H1 (cell line): ENCODE measurements around the gene TWF2. TPM values are rescaled to one million over a fixed set of nuclear protein-coding genes. Genes with fewer than 3 reads are reported as not detected.

Experiments used
- CTCF ChIA-PET: fragments of 300-600 bp; sonication (Branson Sonifier 250); formaldehyde crosslinking; loops from one replicate; lab custom pipeline; 2021; ENCODE audit not compliant: partially characterized antibody; lab: Charles Lee
- POLR2A ChIA-PET: fragments of 300-600 bp; sonication (Branson Sonifier 250); formaldehyde crosslinking; loops from one replicate; lab custom pipeline; 2021; ENCODE audit warnings: inconsistent platforms; ENCODE audit not compliant: partially characterized antibody; lab: Charles Lee
- DNase-seq, 2 experiments: peaks; one replicate each; pipeline versions ENCODE4 v3.0.0 to v3.0.0-alpha.2; 2010 to 2022; ENCODE audit warnings: low spot score in 2 of 2, low read depth in 1 of 2, mixed read lengths in 1 of 2
- FAIRE-seq: peaks from 2 replicates; lab custom pipeline; 2011; peaks lifted over from hg19 to GRCh38; lab: Jason Lieb, UNC
- H2AFZ ChIP-seq: 2 replicates; pipeline ENCODE4 v1.8.1; 2012; ENCODE audit warnings: low read length, inconsistent platforms
- H2AK5ac ChIP-seq: 2 replicates; pipeline ENCODE4 v1.6.1; 2013; ENCODE audit warnings: low read depth, low read length
- H2BK120ac ChIP-seq: replicated peaks from 2 replicates; pipeline ENCODE3; 2013; ENCODE audit warnings: low read depth, low read length, inconsistent platforms
- H2BK12ac ChIP-seq: 2 replicates; pipeline ENCODE4 v1.6.1; 2013; ENCODE audit warnings: low read depth, low read length
- H2BK15ac ChIP-seq: 2 replicates; pipeline ENCODE4 v1.6.1; 2013; ENCODE audit warnings: low read length
- H2BK20ac ChIP-seq: 2 replicates; pipeline ENCODE4 v1.6.1; 2013; ENCODE audit warnings: low read length
- H2BK5ac ChIP-seq: 2 replicates; pipeline ENCODE4 v1.6.1; 2013; ENCODE audit warnings: low read depth, low read length
- H3K14ac ChIP-seq: 2 replicates; pipeline ENCODE4 v1.6.1; 2013; ENCODE audit warnings: inconsistent platforms; ENCODE audit not compliant: insufficient read length
- H3K18ac ChIP-seq: 2 replicates; pipeline ENCODE4 v1.6.1; 2013; ENCODE audit warnings: low read length; ENCODE audit errors: extremely low read depth
- H3K23ac ChIP-seq: 2 replicates; pipeline ENCODE4 v1.6.1; 2013; ENCODE audit warnings: inconsistent platforms; ENCODE audit not compliant: insufficient read length
- H3K23me2 ChIP-seq: 2 replicates; pipeline ENCODE4 v1.6.1; 2013; ENCODE audit warnings: low read depth, low read length
- H3K27ac ChIP-seq: 2 replicates; pipeline ENCODE4 v1.6.1; 2011; ENCODE audit warnings: low read depth, low read length, inconsistent platforms
- H3K27me3 ChIP-seq, 4 experiments: replicated peaks in 1 of 4; 1 replicate in 1 of 4; 2 replicates in 3 of 4; pipeline versions ENCODE4 v1.6.1 to v1.8.1; 2011 to 2013; ENCODE audit warnings: low read length in 3 of 4, mild to moderate bottlenecking in 3 of 4, inconsistent platforms in 2 of 4, mixed read lengths in 2 of 4, moderate library complexity in 1 of 4; ENCODE audit not compliant: control insufficient read depth in 3 of 4, insufficient read depth in 3 of 4; ENCODE audit errors: extremely low read depth in 1 of 4
- H3K36me3 ChIP-seq, 4 experiments: 2 replicates each; pipeline versions ENCODE4 v1.6.1 to v1.8.1; 2011 to 2013; ENCODE audit warnings: mild to moderate bottlenecking in 4 of 4, low read length in 3 of 4, moderate library complexity in 2 of 4, control low read depth in 1 of 4, inconsistent platforms in 1 of 4; ENCODE audit not compliant: insufficient read depth in 4 of 4, control insufficient read depth in 2 of 4
- H3K4ac ChIP-seq: replicated peaks from 2 replicates; pipeline ENCODE3; 2013; ENCODE audit warnings: low read length, low read depth, mixed read lengths, inconsistent platforms; ENCODE audit not compliant: insufficient read length
- H3K4me1 ChIP-seq, 4 experiments: replicated peaks in 1 of 4; 1 replicate in 1 of 4; 2 replicates in 3 of 4; pipeline versions ENCODE4 v1.6.1 to v1.8.1; 2011 to 2013; ENCODE audit warnings: low read length in 3 of 4, inconsistent platforms in 2 of 4, mixed read lengths in 1 of 4; ENCODE audit not compliant: insufficient read depth in 4 of 4, control insufficient read depth in 3 of 4
- H3K4me2 ChIP-seq, 2 experiments: 2 replicates each; pipeline versions ENCODE4 v1.6.1 to v1.8.1; 2011 to 2013; ENCODE audit warnings: low read depth in 2 of 2, low read length in 2 of 2, control low read depth in 1 of 2, inconsistent platforms in 1 of 2, mild to moderate bottlenecking in 1 of 2; ENCODE audit not compliant: insufficient read depth in 1 of 2
- H3K4me3 ChIP-seq, 4 experiments: fragments of 200-600, 300-600 bp in 1 of 4; sonication (generic), shearing (Covaris generic), sonication (Bioruptor Twin) in 1 of 4; 2 replicates each; pipeline versions ENCODE4 v1.5.1 to v1.8.1; 2011 to 2016; ENCODE audit warnings: low read length in 4 of 4, low read depth in 3 of 4, control low read depth in 2 of 4, inconsistent platforms in 2 of 4, mild to moderate bottlenecking in 2 of 4, mixed read lengths in 1 of 4, moderate library complexity in 1 of 4; ENCODE audit not compliant: insufficient read depth in 2 of 4; ENCODE audit errors: extremely low read depth in 1 of 4
- H3K56ac ChIP-seq: replicated peaks from 2 replicates; pipeline ENCODE3; 2013; ENCODE audit warnings: low read depth, mild to moderate bottlenecking, mixed read lengths, low read length, inconsistent platforms; ENCODE audit not compliant: insufficient read length
- H3K79me1 ChIP-seq: 2 replicates; pipeline ENCODE4 v1.6.1; 2013; ENCODE audit warnings: low read depth, low read length, control low read depth
- H3K79me2 ChIP-seq, 2 experiments: 2 replicates each; pipeline versions ENCODE4 v1.6.1 to v1.8.1; 2012 to 2013; ENCODE audit warnings: low read length in 2 of 2, mild to moderate bottlenecking in 2 of 2, inconsistent platforms in 1 of 2; ENCODE audit not compliant: insufficient read depth in 2 of 2, control insufficient read depth in 1 of 2
- H3K9ac ChIP-seq, 4 experiments: replicated peaks in 1 of 4; 1 replicate in 1 of 4; 2 replicates in 3 of 4; pipeline versions ENCODE4 v1.6.1 to v1.8.1; 2011 to 2013; ENCODE audit warnings: low read depth in 3 of 4, low read length in 3 of 4, control low read depth in 2 of 4, mild to moderate bottlenecking in 2 of 4, moderate library complexity in 2 of 4, inconsistent platforms in 1 of 4; ENCODE audit errors: extremely low read depth in 1 of 4
- H3K9me3 ChIP-seq, 2 experiments: 2 replicates each; pipeline versions ENCODE4 v1.6.1 to v1.8.1; 2012 to 2013; ENCODE audit warnings: mild to moderate bottlenecking in 2 of 2, moderate library complexity in 2 of 2, control low read depth in 1 of 2, inconsistent platforms in 1 of 2, low read depth in 1 of 2, low read length in 1 of 2, mixed read lengths in 1 of 2; ENCODE audit not compliant: insufficient read depth in 2 of 2
- H4K20me1 ChIP-seq, 2 experiments: replicated peaks in 1 of 2; 2 replicates each; pipeline versions ENCODE3 to v1.8.1; 2011 to 2013; ENCODE audit warnings: inconsistent platforms in 2 of 2, low read length in 2 of 2, mild to moderate bottlenecking in 1 of 2; ENCODE audit not compliant: insufficient read depth in 2 of 2, control insufficient read depth in 1 of 2
- H4K5ac ChIP-seq: 2 replicates; pipeline ENCODE4 v1.6.1; 2013; ENCODE audit warnings: low read length, low read depth, mixed read lengths, inconsistent platforms; ENCODE audit not compliant: insufficient read length
- H4K8ac ChIP-seq: 2 replicates; pipeline ENCODE4 v1.8.0; 2013; ENCODE audit warnings: mild to moderate bottlenecking, moderate library complexity, low read length, inconsistent platforms; ENCODE audit not compliant: insufficient read depth; ENCODE audit errors: extremely low read depth
- H4K91ac ChIP-seq: replicated peaks from 2 replicates; pipeline ENCODE3; 2013; ENCODE audit warnings: low read length, mixed read lengths, inconsistent platforms; ENCODE audit not compliant: insufficient read length
- BRCA1 ChIP-seq: IDR thresholded peaks from 2 replicates; pipeline ENCODE4 v1.6.1; 2012; ENCODE audit warnings: low read depth, low read length, improper control_type of control experiment
- CHD2 ChIP-seq: IDR thresholded peaks from 2 replicates; pipeline ENCODE4 v1.6.1; 2012; ENCODE audit warnings: low read length, improper control_type of control experiment
- CTBP2 ChIP-seq: IDR thresholded peaks from 2 replicates; pipeline ENCODE4 v1.7.0; 2011; ENCODE audit warnings: borderline replicate concordance, mild to moderate bottlenecking, moderate library complexity, mixed read lengths, low read length; ENCODE audit not compliant: insufficient read depth, insufficient read length
- HDAC2 ChIP-seq, 2 experiments: fragments of 300-600 bp in 1 of 2; sonication (generic) in 1 of 2; IDR thresholded peaks; 2 replicates each; pipeline ENCODE4 v1.6.1; 2011 to 2012; ENCODE audit warnings: low read depth in 2 of 2, low read length in 2 of 2, mild to moderate bottlenecking in 2 of 2, moderate library complexity in 2 of 2, borderline replicate concordance in 1 of 2, inconsistent platforms in 1 of 2
- JUN ChIP-seq: IDR thresholded peaks from 2 replicates; pipeline ENCODE4 v1.6.1; 2011; ENCODE audit warnings: low read depth, mild to moderate bottlenecking, improper control_type of control experiment, low read length
- KDM4A ChIP-seq: IDR thresholded peaks from one replicate; pipeline ENCODE4 v1.7.1; 2012; ENCODE audit warnings: low read depth, mild to moderate bottlenecking, moderate library complexity, low read length, inconsistent platforms; ENCODE audit not compliant: severe bottlenecking
- SP4 ChIP-seq: IDR thresholded peaks from 2 replicates; pipeline ENCODE4 v1.6.1; 2012; ENCODE audit warnings: low read length, inconsistent platforms
- TAF7 ChIP-seq: optimal IDR thresholded peaks from 2 replicates; pipeline ENCODE3; 2011; ENCODE audit warnings: low read depth, mild to moderate bottlenecking, inconsistent platforms, low read length, moderate library complexity, borderline replicate concordance
- ZNF274 ChIP-seq: IDR thresholded peaks from 2 replicates; pipeline ENCODE4 v1.7.0; 2012; ENCODE audit warnings: low read length, borderline replicate concordance; ENCODE audit errors: extremely low read depth
- WGBS, 2 experiments: shearing (Covaris generic) in 1 of 2; methylation state at CpG; one replicate each; pipeline versions ENCODE4 v1.1.6 to v1.1.7; 2013 to 2015; ENCODE audit warnings: low lambda C conversion rate in 2 of 2, mixed read lengths in 2 of 2, inconsistent platforms in 1 of 2, low coverage in 1 of 2, missing lambda C conversion rate in 1 of 2; ENCODE audit not compliant: insufficient replicate concordance in 2 of 2, insufficient coverage in 1 of 2, insufficient read length in 1 of 2; ENCODE audit errors: extremely low coverage in 1 of 2, missing lambda C conversion rate in 1 of 2; 5-methylcytosine and 5-hydroxymethylcytosine counted together
- polyA plus RNA-seq, 7 experiments: library from polyadenylated mRNA; depleted of rRNA in 3 of 7; stranded (reverse) in 5 of 7; unstranded in 2 of 7; fragments of >200 nt in 5 of 7; fragments of 200-250 nt in 2 of 7; gene quantifications; 1 replicate in 5 of 7; 2 replicates in 1 of 7; 4 replicates in 1 of 7; pipeline versions ENCODE4 v1.2.1 to v1.2.3, GENCODE V29; 2011 to 2013; ENCODE audit warnings: missing spikeins in 2 of 7, mixed read lengths in 2 of 7
- total RNA-seq: library from RNA; stranded (reverse); fragmentation: NEBNext Ultra II Directional; extraction: Animal tissue kit (Norgen Biotek cat#: 25700); gene quantifications from 2 replicates; pipeline ENCODE4 v1.2.1, GENCODE V29; 2021

TWF2 gene
- total and polyA plus RNA-seq, 2 of the 8 experiments (the other 6 are each of a cell fraction or from before 2014, with no cell fraction given) = 65.2 to 90.4 TPM

GRCh38 chr3:52218937-52219650 is 19.9 kb downstream of the TWF2 start:
- H2AFZ ChIP-seq = no peak overlapping the region
- H3K4me1 ChIP-seq = peaks cover 0 to 2% (median 0%) of the 10 kb centered on the region in 4 experiments; a peak in 2 of 7 replicates
- no peak overlapping the region for H3K23ac ChIP-seq
- no peaks in the 10 kb centered on the region for H4K20me1 ChIP-seq
- no peak overlapping the region for H3K56ac ChIP-seq
- no peak for FAIRE-seq
- H3K18ac ChIP-seq = no peak overlapping the region
- no peak overlapping the region for H4K91ac ChIP-seq
- H2BK5ac ChIP-seq = no peak overlapping the region
- H3K9ac ChIP-seq = no peak overlapping the region
- no peak overlapping the region for H3K4me3 ChIP-seq
- H2BK120ac ChIP-seq = no peak overlapping the region
- no peak overlapping the region for H3K4me2 ChIP-seq
- ChIA-PET POLR2A (interaction anchor here (0.8 to 2.4 kb wide), 5 partner anchors 13 to 223 kb away, joined by 3 to 7 read pairs (median 5); partner anchors contain the start of genes PPM1M and RPL29), CTCF (interaction anchor here (0.7 to 20.4 kb wide), 30 partner anchors 9 to 291 kb away, joined by 3 to 336 read pairs (median 4); partner anchors contain the start of genes TNNC1 and TWF2)
- no peak overlapping the region for H4K8ac ChIP-seq
- no peak overlapping the region for H3K27ac ChIP-seq
- H3K9me3 ChIP-seq = no peaks in the 10 kb centered on the region
- H3K79me2 ChIP-seq = no peaks in the 10 kb centered on the region
- no peak overlapping the region for H3K14ac ChIP-seq
- no peak overlapping the region for H2BK12ac ChIP-seq
- no peaks in the 10 kb centered on the region for H3K79me1 ChIP-seq
- no peaks in the 10 kb centered on the region for H3K27me3 ChIP-seq
- H3K23me2 ChIP-seq = no peaks in the 10 kb centered on the region
- DNase-seq = no peak
- H2BK15ac ChIP-seq = peak overlapping the region; percentile 61; the same call in 1 of the 2 replicates
- H2AK5ac ChIP-seq = no peak overlapping the region
- H3K36me3 ChIP-seq = peaks cover 0 to 11% (median 9%) of the 10 kb centered on the region in 4 experiments; a peak in 6 of 8 replicates
- no peak overlapping the region for H4K5ac ChIP-seq
- WGBS, 2 experiments = 75% methylated on average over 6 of the region's 6 CpGs; no CpG with 5 or more reads in 1 of the 2 experiments
- TF ChIP-seq BRCA1 (no peak), CHD2 (no peak), SP4 (no peak), KDM4A (no peak), CTBP2 (no peak), ZNF274 (no peak), JUN (no peak), TAF7 (no peak), HDAC2 (IDR thresholded peaks at IDR 0.05; ENCODE audit: borderline replicate concordance in 1 of 2, low read depth in 2 of 2, low read length in 2 of 2) (no peak)
- H3K4ac ChIP-seq = no peak overlapping the region
- no peak overlapping the region for H2BK20ac ChIP-seq
